ENCODE measurements around the gene DNLZ. TPM values are rescaled to one million over a fixed set of nuclear protein-coding genes. Genes with fewer than 3 reads are reported as not detected.

The DNLZ gene
- total and polyA plus RNA-seq, 2 donors (not counting 1 experiment from before 2014, with no cell fraction given): 23.0 to 42.0 TPM

- WGBS (ENCODE audit: insufficient coverage): 96% methylated on average over 10 of the region's 11 CpGs
- peaks cover 0 to 17% of the 10 kb centered on the region in 2 experiments for H3K36me3 ChIP-seq (replicated peaks in 1 of 2; ENCODE audit: control extremely low read depth in 1 of 2, control insufficient read depth in 1 of 2, extremely low read depth in 1 of 2, insufficient read depth in 2 of 2, low read length in 1 of 2)
- no peak overlapping the region for H3K4me3 ChIP-seq (ENCODE audit: control extremely low read depth in 1 of 5, extremely low read depth in 1 of 5, insufficient read depth in 1 of 5, low read depth in 2 of 5, low read length in 4 of 5)
- no peaks in the 10 kb centered on the region for H3K4me1 ChIP-seq (ENCODE audit: control insufficient read depth in 2 of 2, insufficient read depth in 2 of 2, low read length in 2 of 2)
- no peaks in the 10 kb centered on the region for H3K9me3 Mint-ChIP-seq (ENCODE audit: insufficient read depth)
- no peak for TF ChIP-seq CTCF (IDR thresholded peaks at IDR 0.05)
- no peak for TF ChIP-seq EZH2 (IDR thresholded peaks at IDR 0.05; ENCODE audit: borderline replicate concordance, insufficient read depth, low read depth, low read length, poor library complexity, severe bottlenecking)
- H2AFZ ChIP-seq (ENCODE audit: insufficient read depth, low read depth, low read length, poor library complexity, severe bottlenecking): no peak overlapping the region
- no peak overlapping the region for H3K4me2 ChIP-seq (replicated peaks; ENCODE audit: low read depth, low read length, poor library complexity, severe bottlenecking)
- no peak overlapping the region for H3K27ac ChIP-seq (ENCODE audit: low read length in 2 of 2)
- no peaks in the 10 kb centered on the region for H3K79me2 ChIP-seq (ENCODE audit: control insufficient read depth, insufficient read depth, low read length)
- H3K27me3 Mint-ChIP-seq: no peaks in the 10 kb centered on the region
- no peaks in the 10 kb centered on the region for H4K20me1 ChIP-seq (ENCODE audit: control insufficient read depth, insufficient read depth, low read length, poor library complexity, severe bottlenecking)
- ATAC-seq (ENCODE audit: low read depth) (no peak), DNase-seq (no peak)
- H3K9ac ChIP-seq (ENCODE audit: low read length): no peak overlapping the region
- H3K27ac Mint-ChIP-seq: no peak overlapping the region
- H3K9me3 ChIP-seq (ENCODE audit: control extremely low read depth in 1 of 3, control insufficient read depth in 2 of 3, insufficient read depth in 1 of 3, low read length in 2 of 3): no peaks in the 10 kb centered on the region
- CTCF ChIA-PET: no interaction called here
- no peaks in the 10 kb centered on the region for H3K4me1 Mint-ChIP-seq
- H3K4me3 Mint-ChIP-seq: no peak overlapping the region
- H3K27me3 ChIP-seq (replicated peaks in 1 of 4; ENCODE audit: control extremely low read depth in 1 of 4, control insufficient read depth in 3 of 4, insufficient read depth in 4 of 4, low read length in 3 of 4): no peaks in the 10 kb centered on the region
- POLR2A ChIA-PET: no interaction called here
- intact Hi-C loops (cut with micrococcal nuclease): no loop called here
Measured at GRCh38 chr9:136379401-136379800, 15.9 kb upstream of the DNLZ start.

DNA sequence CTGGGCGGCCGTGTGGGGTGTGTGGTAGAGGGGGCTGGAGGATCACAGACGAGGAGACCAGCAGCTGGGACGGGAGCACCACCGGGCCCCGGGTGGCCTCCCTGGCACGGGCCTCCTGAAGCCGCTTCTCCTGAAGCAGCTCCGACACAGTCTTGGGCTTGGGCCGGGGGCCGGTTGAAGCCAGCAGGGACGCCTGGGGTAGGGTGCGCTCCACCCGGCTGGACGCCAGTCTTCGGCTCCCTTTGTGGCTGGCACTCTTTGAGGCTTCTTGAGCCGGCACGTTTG is 15.4 kb upstream of the DNLZ start:
- no peak overlapping the region for H3K4me3 Mint-ChIP-seq
- no peak overlapping the region for H3K4me2 ChIP-seq (replicated peaks; ENCODE audit: low read depth, low read length, poor library complexity, severe bottlenecking)
- POLR2A ChIA-PET: no interaction called here
- no peaks in the 10 kb centered on the region for H4K20me1 ChIP-seq (ENCODE audit: control insufficient read depth, insufficient read depth, low read length, poor library complexity, severe bottlenecking)
- H3K9me3 Mint-ChIP-seq (ENCODE audit: insufficient read depth): no peaks in the 10 kb centered on the region
- H2AFZ ChIP-seq (ENCODE audit: insufficient read depth, low read depth, low read length, poor library complexity, severe bottlenecking): no peak overlapping the region
- no peak for TF ChIP-seq CTCF (IDR thresholded peaks at IDR 0.05)
- CTCF ChIA-PET: interaction anchor here (0.9 kb wide), 1 partner anchor 14 kb away, joined by 3 read pairs; no protein-coding TSS in a partner anchor
- intact Hi-C loops (cut with micrococcal nuclease): no loop called here
- H3K27me3 ChIP-seq (replicated peaks in 1 of 4; ENCODE audit: control extremely low read depth in 1 of 4, control insufficient read depth in 3 of 4, insufficient read depth in 4 of 4, low read length in 3 of 4): no peaks in the 10 kb centered on the region
- H3K4me1 ChIP-seq (ENCODE audit: control insufficient read depth in 2 of 2, insufficient read depth in 2 of 2, low read length in 2 of 2): no peaks in the 10 kb centered on the region
- H3K36me3 ChIP-seq (replicated peaks in 1 of 2; ENCODE audit: control extremely low read depth in 1 of 2, control insufficient read depth in 1 of 2, extremely low read depth in 1 of 2, insufficient read depth in 2 of 2, low read length in 1 of 2): peaks cover 0 to 17% of the 10 kb centered on the region in 2 experiments
- H3K79me2 ChIP-seq (ENCODE audit: control insufficient read depth, insufficient read depth, low read length): no peaks in the 10 kb centered on the region
- DNase-seq (no peak), ATAC-seq (ENCODE audit: low read depth) (no peak)
- H3K27me3 Mint-ChIP-seq: no peaks in the 10 kb centered on the region
- 97% methylated on average over 18 of the region's 18 CpGs for WGBS (ENCODE audit: insufficient coverage)
- no peak overlapping the region for H3K9ac ChIP-seq (ENCODE audit: low read length)
- no peaks in the 10 kb centered on the region for H3K9me3 ChIP-seq (ENCODE audit: control extremely low read depth in 1 of 3, control insufficient read depth in 2 of 3, insufficient read depth in 1 of 3, low read length in 2 of 3)
- no peaks in the 10 kb centered on the region for H3K4me1 Mint-ChIP-seq
- no peak overlapping the region for H3K27ac Mint-ChIP-seq
- H3K27ac ChIP-seq (ENCODE audit: low read length in 2 of 2): no peak overlapping the region
- H3K4me3 ChIP-seq (ENCODE audit: control extremely low read depth in 1 of 5, extremely low read depth in 1 of 5, insufficient read depth in 1 of 5, low read depth in 2 of 5, low read length in 4 of 5): no peak overlapping the region
